NCI-H748 treated with DMSO at 0.1 percent for 48 hours (cell line): ENCODE data around the gene SQSTM1.
"Not testable (repeated sequence)": the region's sequence is repeated elsewhere in the genome, so short reads cannot be mapped to it uniquely, and the experiment has no call there.

Experiments used
- DNase-seq: peaks from one replicate; lab custom pipeline; 2025; lab: John Stamatoyannopoulos, UW

SQSTM1 gene

DNA sequence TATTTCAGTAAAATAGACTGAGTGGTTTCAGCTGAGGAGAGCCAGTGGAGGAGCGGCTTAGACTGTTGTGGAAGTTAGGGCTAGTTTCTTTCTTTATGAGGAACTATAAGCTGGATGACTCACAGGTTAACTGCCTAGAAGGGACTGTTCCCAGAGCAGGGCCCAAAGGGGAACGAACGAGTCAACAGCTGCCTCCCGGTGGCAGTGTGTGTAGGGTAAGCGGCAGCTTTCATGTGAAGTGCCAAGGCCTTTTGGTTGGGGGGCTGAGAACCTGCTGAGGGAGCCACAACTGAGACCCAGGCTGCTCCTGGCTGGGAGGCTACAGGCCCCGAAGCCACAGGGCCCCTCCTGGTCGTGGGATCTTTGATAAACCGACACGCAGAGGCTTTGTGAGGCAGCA lies 7.0 kb downstream of the SQSTM1 start:
- DNase-seq = no peak

DNA sequence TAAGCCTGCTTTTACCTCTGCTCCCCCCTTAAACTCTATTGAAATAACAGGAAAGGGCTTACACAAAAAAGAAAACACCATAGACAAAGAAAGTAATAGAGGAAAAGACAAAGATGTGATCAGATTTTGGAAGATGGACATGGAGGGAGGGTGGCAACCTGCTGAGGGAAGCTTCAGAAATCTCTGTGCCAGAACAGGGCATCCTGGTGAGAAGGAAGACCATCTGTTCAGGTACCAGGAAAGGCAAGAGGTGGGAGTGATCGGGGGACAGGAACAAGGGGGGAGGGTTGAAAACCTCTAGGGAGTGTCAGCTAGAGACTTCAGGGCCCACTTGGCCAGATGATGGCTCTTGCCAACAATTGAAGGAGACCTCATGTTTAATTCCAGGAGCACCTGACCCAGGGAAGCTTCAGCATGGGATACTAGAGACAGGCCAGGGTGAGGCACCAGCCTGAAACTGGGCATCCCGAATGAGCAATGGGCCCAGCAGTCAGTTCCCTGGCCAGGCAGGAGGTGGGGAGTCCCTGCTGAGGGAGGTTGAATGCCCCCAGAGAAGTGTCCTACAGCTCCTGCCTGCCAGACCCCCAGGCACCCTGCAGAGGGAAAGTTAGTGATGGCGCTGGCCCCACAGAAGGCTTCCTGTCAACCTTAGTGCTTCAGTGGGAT lies 8.2 kb downstream of the SQSTM1 start:
- no peak for DNase-seq

DNA sequence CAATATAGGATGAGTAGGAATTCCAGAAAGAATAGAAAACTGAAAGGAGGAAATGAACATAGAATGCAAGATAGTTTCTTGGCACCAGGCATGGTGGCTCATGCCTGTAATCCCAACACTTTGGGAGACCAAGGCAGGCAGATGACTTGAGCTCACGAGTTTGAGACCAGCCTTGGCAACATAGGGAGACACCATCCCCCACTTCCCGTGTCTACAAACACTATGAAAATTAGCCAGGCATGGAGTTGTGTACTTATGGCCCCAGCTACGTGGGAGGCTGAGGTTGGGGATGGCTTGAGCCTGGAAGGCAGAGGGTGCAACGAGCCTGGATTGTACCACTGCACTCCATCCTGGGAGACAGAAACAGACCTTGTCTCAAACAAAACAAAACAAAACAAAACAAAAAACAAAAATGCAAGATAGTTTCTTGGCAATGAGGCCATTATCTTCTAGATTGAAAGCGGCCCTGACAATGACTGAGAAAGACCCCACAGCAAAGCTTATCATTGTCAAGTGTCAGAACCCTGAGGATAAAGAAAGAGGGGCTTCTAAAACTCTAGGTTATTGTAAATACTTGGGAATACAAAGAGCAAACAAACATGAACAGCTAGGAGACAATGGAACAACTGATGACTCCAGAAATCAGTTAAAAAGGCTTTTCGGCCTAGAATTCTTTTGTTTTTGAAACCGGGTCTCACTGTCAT lies 9.2 kb downstream of the SQSTM1 start:
- DNase-seq = no peak

DNA sequence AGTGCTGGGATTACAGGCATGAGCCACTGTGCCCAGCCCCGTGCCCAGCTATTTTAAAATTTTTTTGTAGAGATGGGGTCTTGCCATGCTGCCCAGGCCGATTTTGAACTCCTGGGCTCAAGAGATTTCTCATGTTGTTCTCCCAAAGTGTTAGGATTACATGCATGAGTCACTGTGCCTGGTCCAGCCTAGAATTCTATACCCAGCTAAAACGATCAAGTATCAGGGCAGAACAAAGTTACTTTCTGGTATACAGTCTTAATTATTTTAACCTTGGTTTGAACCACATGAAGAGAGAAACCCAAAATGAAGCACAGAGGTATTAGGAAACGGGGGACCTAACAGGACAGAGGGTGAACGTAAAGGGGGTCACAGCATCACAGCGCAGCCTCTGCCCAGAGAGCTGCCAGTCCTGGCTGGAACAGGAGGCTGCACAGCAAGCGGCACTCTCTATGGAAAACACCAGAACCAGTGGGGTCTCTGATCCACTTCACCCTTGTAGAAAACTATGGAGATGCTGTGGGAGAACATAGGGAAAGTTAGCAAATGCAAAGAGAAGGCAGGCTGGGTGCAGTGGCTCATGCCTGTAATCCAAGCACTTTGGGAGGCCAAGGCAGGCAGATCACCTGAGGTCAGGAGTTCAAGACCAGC lies 10.2 kb downstream of the SQSTM1 start:
- no peak for DNase-seq

DNA sequence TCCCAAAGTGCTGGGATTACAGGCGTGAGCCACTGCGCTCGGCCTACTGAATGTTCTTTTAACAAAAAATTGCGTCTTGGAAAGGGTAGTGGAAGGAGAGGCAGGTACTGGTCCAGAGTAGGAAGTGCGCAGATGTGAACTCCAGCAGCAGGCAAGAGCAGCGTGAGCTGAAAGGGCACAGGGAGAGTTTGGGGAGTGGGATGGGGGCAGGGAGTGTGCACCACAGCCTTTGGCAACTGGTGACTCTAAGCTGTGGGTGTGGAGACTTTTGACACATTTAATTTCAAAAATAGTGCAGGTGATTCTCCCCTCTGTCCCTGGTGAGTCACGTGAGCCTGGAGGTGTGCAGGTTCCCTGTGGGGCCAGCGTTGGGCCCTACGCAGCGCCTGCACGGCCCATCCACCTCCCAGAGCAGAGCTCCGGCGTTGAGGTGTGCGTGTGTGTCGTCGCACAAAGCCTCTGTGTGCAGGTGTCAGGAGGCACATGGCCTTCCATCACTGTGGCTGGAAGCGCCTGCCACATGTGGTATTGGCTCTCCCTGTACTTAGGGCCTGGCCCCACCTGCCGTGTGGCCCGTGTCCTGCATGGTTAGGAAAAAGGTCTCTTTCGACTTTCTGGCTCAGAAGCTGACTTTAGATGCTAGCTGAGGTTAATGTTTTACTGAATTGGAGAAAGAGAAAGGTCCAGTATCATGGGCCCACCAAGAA lies 11.5 kb downstream of the SQSTM1 start:
- no peak for DNase-seq

DNA sequence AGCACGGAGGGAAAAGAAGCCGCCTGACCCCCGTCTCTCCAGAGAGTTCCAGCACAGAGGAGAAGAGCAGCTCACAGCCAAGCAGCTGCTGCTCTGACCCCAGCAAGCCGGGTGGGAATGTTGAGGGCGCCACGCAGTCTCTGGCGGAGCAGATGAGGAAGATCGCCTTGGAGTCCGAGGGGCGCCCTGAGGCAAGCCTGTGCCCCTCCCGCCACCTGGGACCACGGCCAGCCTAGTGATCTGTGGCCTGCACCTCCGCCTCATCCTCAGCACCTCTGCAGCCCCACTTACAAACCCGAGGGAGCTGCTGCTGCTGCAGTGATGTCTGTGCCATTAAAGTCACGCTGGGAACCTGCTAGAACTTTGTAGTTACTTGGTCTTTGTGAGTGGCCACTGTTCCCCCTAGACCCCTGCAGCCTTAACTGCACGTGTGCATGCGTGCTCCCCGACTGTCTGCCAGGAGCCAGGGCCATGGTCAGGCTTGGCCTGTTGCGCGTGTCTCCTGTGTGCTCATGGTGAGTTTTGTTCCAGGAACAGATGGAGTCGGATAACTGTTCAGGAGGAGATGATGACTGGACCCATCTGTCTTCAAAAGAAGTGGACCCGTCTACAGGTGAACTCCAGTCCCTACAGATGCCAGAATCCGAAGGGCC lies 12.5 kb downstream of the SQSTM1 start:
- DNase-seq = no peak

DNA sequence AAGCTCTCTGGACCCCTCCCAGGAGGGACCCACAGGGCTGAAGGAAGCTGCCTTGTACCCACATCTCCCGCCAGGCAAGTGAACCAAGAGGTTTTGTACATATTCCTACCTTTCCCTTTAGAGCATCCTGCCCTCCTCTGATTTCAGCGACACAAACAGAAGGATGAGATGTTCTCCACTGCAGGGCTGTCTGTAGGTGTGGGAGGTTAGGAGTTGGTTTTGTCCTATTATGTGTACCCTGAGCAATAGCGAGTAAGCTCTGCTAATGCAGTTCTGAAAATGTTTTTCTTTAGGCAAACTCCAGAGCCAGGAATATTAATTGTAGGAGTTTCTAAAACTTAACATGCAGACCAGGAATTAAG lies 13.0 kb downstream of the SQSTM1 start:
- no peak for DNase-seq

DNA sequence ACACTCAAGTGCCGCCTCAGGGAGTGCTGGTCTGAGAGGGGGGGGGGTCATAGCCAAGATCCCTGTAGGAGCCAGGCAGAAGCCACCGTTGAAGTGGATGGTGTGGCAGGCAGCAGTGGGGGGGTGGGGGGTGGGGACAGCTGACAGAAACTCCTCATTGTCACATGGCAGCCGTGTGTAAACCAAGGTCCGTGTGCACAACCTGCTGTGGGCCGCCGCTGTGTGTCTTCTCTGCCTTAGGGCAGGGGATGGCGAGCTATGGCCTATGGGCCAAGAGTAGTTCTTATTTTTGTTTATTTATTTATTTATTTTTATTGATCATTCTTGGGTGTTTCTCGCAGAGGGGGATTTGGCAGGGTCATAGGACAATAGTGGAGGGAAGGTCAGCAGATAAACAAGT lies 13.4 kb downstream of the SQSTM1 start:
- DNase-seq = no peak

DNA sequence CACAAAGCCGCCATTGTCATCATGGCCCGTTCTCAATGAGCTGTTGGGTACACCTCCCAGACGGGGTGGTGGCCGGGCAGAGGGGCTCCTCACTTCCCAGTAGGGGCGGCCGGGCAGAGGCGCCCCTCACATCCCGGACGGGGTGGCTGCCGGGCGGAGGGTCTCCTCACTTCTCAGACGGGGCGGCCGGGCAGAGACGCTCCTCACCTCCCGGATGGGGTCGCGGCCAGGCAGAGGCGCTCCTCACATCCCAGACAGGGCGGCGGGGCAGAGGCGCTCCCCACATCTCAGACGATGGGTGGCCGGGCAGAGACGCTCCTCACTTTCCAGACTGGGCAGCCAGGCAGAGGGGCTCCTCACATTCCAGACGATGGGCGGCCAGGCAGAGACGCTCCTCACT lies 14.2 kb downstream of the SQSTM1 start:
- not testable (repeated sequence) for DNase-seq

DNA sequence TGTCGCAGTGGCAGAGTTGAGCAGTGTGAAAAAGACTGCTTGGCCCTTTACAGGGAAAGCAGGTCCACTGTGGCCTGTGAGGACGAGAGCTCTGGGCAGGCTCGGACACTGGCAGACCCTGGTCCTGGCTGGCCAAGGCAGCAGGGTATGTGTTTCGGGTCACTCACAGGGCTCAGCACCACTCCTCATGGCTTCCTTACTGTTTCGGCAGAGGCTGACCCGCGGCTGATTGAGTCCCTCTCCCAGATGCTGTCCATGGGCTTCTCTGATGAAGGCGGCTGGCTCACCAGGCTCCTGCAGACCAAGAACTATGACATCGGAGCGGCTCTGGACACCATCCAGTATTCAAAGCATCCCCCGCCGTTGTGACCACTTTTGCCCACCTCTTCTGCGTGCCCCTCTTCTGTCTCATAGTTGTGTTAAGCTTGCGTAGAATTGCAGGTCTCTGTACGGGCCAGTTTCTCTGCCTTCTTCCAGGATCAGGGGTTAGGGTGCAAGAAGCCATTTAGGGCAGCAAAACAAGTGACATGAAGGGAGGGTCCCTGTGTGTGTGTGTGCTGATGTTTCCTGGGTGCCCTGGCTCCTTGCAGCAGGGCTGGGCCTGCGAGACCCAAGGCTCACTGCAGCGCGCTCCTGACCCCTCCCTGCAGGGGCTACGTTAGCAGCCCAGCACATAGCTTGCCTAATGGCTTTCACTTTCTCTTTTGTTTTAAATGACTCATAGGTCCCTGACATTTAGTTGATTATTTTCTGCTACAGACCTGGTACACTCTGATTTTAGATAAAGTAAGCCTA lies 15.7 kb downstream of the SQSTM1 start:
- no peak for DNase-seq

DNA sequence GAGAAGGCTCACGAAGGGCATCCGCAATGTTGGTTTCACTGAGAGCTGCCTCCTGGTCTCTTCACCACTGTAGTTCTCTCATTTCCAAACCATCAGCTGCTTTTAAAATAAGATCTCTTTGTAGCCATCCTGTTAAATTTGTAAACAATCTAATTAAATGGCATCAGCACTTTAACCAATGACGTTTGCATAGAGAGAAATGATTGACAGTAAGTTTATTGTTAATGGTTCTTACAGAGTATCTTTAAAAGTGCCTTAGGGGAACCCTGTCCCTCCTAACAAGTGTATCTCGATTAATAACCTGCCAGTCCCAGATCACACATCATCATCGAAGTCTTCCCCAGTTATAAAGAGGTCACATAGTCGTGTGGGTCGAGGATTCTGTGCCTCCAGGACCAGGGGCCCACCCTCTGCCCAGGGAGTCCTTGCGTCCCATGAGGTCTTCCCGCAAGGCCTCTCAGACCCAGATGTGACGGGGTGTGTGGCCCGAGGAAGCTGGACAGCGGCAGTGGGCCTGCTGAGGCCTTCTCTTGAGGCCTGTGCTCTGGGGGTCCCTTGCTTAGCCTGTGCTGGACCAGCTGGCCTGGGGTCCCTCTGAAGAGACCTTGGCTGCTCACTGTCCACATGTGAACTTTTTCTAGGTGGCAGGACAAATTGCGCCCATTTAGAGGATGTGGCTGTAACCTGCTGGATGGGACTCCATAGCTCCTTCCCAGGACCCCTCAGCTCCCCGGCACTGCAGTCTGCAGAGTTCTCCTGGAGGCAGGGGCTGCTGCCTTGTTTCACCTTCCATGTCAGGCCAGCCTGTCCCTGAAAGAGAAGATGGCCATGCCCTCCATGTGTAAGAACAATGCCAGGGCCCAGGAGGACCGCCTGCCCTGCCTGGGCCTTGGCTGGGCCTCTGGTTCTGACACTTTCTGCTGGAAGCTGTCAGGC lies 16.6 kb downstream of the SQSTM1 start:
- no peak for DNase-seq

DNA sequence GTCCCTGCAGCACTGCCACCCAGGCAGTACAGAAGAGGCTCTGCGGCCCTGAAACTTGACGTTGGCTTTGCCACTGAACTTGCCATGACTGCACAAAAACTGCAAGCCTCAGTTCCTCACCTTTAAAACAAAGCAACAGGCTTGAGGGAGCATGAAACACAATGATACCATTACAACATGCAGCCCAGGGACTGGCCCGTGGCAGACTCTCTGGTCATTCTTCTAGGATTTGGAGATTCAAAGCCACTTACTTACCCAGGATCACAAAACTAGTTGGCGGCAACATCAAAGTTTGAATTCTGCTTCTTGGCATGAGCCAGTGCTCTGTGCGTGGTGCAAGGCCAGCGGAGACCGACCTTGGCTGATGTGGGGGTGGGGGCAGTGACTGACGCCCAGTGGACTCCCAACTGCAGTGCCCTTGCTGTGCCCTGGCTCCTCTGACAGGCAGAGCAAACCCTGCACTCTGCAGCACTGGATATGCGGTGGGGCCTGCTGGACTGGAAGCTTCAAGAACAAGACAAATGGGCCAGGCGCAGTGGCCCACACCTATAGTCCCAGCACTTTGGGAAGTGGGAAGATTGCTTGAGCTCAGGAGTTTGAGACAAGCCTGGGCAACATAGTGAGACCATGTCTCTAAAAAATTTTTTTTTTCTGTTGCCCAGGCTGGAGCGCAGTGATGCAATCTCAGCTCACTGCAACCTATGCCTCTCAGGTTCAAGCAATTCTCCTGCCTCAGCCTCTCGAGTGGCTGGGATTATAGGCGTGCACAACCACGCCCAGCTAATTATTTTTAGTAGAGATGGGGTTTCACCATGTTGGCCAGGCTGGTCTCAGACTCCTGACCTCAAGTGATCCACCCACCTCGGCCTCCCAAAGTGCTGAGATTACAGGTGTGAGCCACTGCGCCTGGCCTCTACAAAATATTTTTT lies 18.9 kb downstream of the SQSTM1 start:
- no peak for DNase-seq

DNA sequence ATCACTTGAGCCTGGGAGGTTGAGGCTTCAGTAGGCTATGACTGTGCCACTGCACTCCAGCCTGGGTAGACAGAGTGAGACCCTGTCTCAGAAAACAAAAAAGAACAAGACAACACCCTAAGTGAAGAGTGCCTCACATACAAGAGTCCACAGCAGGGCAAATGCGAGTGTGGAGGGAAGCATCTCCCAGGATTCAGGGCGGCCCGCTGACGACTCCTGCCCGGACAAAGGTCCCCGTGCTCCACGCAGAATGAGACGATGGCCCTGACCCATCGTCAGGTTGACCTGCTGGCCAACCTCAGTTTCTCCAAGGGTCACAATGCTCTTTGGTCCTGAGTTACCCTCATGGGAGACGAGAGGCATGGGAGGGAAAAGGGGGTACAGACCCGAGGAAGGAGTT lies 19.6 kb downstream of the SQSTM1 start:
- no peak for DNase-seq

DNA sequence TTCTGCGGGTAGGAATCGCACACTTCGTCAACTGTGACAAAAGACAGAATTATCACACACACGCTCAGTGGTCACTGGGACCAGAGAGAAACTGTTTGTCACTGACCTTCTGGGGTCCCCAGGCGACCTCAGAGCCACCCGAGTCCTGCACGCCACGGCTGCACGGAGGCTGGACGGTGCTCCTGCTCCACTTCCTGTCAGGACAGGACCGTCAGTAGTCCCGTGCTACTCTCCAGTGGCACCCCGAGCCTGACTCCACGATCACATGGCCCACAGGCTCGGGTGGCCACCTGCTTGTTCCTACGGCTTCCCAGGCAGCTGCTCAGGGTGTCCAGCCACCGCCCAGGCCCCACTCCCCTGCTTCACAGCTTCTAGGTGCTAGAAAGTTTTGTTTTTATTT lies 20.1 kb downstream of the SQSTM1 start:
- DNase-seq = no peak

DNA sequence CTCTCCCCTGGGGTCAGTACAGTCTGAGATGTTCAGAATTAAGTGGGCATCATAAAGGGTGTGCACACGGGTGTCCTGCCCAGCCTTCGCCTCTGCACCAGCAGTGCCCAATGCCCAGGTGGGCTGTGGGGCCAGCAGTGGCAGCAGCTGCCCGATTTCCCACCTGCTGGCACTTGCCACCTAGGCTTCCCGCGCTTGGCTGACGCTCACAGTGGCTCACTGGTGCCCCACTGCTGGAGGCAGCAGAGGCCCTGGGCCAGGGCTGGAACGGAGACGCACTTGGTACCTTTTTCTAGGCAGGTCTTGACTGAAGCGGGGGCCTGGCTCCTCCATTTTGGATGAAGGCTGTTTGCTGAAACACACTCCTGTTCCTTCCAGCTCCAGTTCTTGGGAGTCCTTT lies 20.9 kb downstream of the SQSTM1 start:
- no peak for DNase-seq

DNA sequence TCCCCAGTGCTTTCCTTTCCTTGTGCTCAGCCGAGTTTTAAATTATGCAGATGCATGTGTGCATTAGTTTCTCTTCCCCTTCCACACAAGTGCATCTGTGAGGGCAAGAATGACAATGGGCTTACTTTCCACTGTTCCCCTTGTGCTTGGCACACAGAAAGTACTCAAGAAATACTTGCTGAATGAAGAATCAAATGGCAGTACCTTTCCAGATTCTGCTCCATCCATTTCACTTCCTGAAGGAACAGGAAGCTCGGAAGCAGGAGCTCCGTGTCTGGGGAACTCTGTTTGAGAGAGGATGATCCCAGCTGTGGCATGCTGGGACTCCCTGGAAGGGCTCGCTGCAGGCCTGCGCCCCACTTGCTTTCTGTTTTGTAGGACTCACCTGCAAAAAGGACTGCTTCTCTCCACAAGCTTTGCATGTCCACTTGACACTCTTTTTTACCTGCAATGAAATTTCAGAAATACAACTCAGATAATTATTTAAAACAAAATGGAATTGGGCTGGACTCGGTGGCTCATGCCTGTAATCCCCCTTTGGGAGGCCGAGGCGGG lies 32.4 kb downstream of the SQSTM1 start:
- DNase-seq = no peak

DNA sequence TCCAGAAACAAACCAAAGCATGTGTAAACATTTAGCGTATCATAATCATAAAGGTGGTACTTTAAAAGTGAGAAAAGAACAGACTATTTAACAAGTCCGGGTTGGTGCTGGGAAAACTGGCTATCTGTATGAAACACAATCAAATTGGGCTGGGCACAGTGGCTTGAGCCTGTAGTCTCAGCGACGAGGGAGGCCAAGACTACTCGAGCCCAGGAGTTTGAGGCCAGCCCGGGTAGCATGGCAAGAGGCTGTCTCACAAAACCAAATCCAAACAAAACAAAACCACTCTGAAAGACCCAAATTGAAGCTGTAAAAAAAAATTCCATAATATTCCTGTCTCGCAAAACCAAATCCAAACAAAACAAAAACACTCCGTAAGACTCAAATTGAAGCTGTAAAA lies 33.7 kb downstream of the SQSTM1 start:
- no peak for DNase-seq

DNA sequence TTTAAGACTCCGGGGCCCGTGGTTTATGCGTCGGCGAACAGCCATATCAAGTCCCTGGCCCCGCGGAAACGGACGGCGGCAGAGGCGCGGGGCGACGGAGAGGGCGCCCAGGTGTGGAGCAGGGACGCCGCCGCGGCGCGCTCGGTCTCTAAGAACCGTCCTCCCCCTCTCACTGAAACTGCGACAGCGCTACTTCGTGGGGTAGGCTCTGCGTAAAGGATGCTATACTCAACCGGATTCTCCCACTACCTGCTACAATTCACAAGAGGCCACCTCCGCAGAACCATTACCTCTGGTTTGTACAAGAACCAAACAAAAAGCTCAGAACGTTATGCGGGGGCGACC lies 37.5 kb downstream of the SQSTM1 start:
- DNase-seq = peak; percentile 79
